Stimulated activated CD8-positive, alpha-beta memory T cell treated with anti-CD3 and anti-CD28 coated beads, Interleukin-15, amount 100 ng/mL, for 1 hour (primary cell): ENCODE measurements around the gene FBLN2.

Experiments used
- DNase-seq: peaks from one replicate; pipeline ENCODE4 v3.0.0-alpha.2; 2020; ENCODE audit warnings: low read depth

The FBLN2 gene

GRCh38 chr3:13532085-13532484 lies 16.8 kb upstream of the FBLN2 start:
- no peak for DNase-seq

GRCh38 chr3:13532631-13533030 lies 16.3 kb upstream of the FBLN2 start:
- DNase-seq, result no peak

- DNase-seq, result no peak
These were observed 15.0 kb upstream of the FBLN2 start for GRCh38 chr3:13533885-13534301.

- DNase-seq, result no peak
These were observed 13.4 kb upstream of the FBLN2 start for GRCh38 chr3:13535526-13535875.

- no peak for DNase-seq
These were observed 13.0 kb upstream of the FBLN2 start for GRCh38 chr3:13535905-13536304.

- no peak for DNase-seq
These were observed 12.5 kb upstream of the FBLN2 start for GRCh38 chr3:13536432-13536831.

GRCh38 chr3:13536832-13537231 lies 12.1 kb upstream of the FBLN2 start:
- no peak for DNase-seq

- no peak for DNase-seq
These were observed 11.5 kb upstream of the FBLN2 start for GRCh38 chr3:13537244-13537908.

GRCh38 chr3:13537909-13538296 lies 11.0 kb upstream of the FBLN2 start:
- no peak for DNase-seq

- no peak for DNase-seq
These were observed 10.2 kb upstream of the FBLN2 start for GRCh38 chr3:13538520-13539291.

- DNase-seq, result no peak
These were observed 9.7 kb upstream of the FBLN2 start for GRCh38 chr3:13539292-13539638.

- DNase-seq, result no peak
These were observed 9.3 kb upstream of the FBLN2 start for GRCh38 chr3:13539671-13540070.

GRCh38 chr3:13540297-13540995 lies 8.5 kb upstream of the FBLN2 start:
- DNase-seq, result no peak

GRCh38 chr3:13541691-13542090 lies 7.2 kb upstream of the FBLN2 start:
- no peak for DNase-seq

- no peak for DNase-seq
These were observed 6.8 kb upstream of the FBLN2 start for GRCh38 chr3:13542142-13542541.

GRCh38 chr3:13543253-13543652 lies 5.7 kb upstream of the FBLN2 start:
- no peak for DNase-seq

GRCh38 chr3:13544293-13544831 lies 4.6 kb upstream of the FBLN2 start:
- peak; percentile 16 for DNase-seq

GRCh38 chr3:13544951-13545651 lies 3.8 kb upstream of the FBLN2 start:
- DNase-seq, result no peak

- DNase-seq, result no peak
These were observed 2.9 kb upstream of the FBLN2 start for GRCh38 chr3:13545952-13546454.

GRCh38 chr3:13546667-13547171 lies 2.2 kb upstream of the FBLN2 start:
- no peak for DNase-seq

- no peak for DNase-seq
These were observed 1.1 kb upstream of the FBLN2 start for GRCh38 chr3:13547591-13548371.
